Right atrium auricular region (tissue), 2 donors: ENCODE data around the gene AMER1. TPM values are rescaled to one million over a fixed set of nuclear protein-coding genes. Genes with fewer than 3 reads are reported as not detected.

ENCODE experiments used
- DNase-seq: peaks from one replicate; pipeline ENCODE4 v3.0.0-alpha.2; 2019; ENCODE audit warnings: low spot score
- H3K27ac ChIP-seq, 2 donors: fragments of 200-600 bp; sonication (generic); 1 replicate in 1 of 2; 2 replicates in 1 of 2; pipeline ENCODE4 v1.5.1; 2016 to 2019
- H3K27me3 ChIP-seq, 2 donors: fragments of 200-600 bp; sonication (generic); one replicate each; pipeline versions ENCODE4 v1.5.1 to v1.6.0; 2017 to 2019
- H3K36me3 ChIP-seq: fragments of 200-600 bp; sonication (generic); one replicate; pipeline ENCODE4 v1.5.1; 2016
- H3K4me1 ChIP-seq, 2 donors: fragments of 200-600 bp; sonication (generic); one replicate each; pipeline versions ENCODE4 v1.5.1 to v1.6.0; 2017 to 2019
- H3K4me3 ChIP-seq, 2 donors: fragments of 200-600 bp; sonication (generic); 1 replicate in 1 of 2; 2 replicates in 1 of 2; pipeline ENCODE4 v1.5.1; 2017 to 2019; ENCODE audit warnings: mild to moderate bottlenecking in 1 of 2, moderate library complexity in 1 of 2
- H3K9me3 ChIP-seq, 2 donors: fragments of 200-600 bp; sonication (generic); one replicate each; pipeline ENCODE4 v1.5.1; 2019
- total RNA-seq, 2 donors: library from RNA; depleted of rRNA; stranded (reverse); fragments of >200 nt; gene quantifications; one replicate each; pipeline ENCODE4 v1.1.0, GENCODE V29; 2016
- TF ChIP-seq, protein P1 (sequence below), 2 donors: fragments of 200-600 bp; sonication (generic); IDR thresholded peaks; one replicate each; pipeline ENCODE4 v1.5.1; 2019; ENCODE audit warnings: antibody characterized with exemption in 2 of 2

AMER1 gene
- total RNA-seq, 2 donors from 2014 or later = 3.5 to 4.1 TPM

DNA sequence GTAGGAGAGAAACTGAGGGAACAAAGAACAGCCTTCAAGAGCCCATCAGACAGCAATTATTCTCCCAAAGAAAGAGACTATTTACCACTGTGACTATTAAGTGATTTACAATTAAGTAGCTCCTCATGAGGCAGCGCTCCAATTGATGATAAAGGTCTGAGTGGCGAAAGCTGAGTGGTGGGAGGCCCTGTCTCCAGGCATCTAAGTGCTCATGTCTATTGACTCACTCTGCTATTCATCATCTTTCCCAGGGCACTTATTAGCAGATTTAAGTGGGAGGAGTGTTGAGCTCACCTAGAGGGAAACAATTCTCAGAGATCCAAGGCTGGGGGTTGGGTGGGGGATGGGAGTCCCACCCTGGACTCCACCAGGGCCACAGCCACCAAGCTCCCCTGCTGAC is 23.3 kb downstream of the AMER1 start:
- no peak for DNase-seq
- Histone ChIP-seq H3K4me3 (no peak overlapping the region), H3K4me1 (peaks cover 0 to 7% of the 10 kb centered on the region in 2 donors), H3K36me3 (no peaks in the 10 kb centered on the region), H3K27ac (no peak overlapping the region), H3K9me3 (no peaks in the 10 kb centered on the region), H3K27me3 (no peaks in the 10 kb centered on the region)
- TF ChIP-seq, protein P1, sequence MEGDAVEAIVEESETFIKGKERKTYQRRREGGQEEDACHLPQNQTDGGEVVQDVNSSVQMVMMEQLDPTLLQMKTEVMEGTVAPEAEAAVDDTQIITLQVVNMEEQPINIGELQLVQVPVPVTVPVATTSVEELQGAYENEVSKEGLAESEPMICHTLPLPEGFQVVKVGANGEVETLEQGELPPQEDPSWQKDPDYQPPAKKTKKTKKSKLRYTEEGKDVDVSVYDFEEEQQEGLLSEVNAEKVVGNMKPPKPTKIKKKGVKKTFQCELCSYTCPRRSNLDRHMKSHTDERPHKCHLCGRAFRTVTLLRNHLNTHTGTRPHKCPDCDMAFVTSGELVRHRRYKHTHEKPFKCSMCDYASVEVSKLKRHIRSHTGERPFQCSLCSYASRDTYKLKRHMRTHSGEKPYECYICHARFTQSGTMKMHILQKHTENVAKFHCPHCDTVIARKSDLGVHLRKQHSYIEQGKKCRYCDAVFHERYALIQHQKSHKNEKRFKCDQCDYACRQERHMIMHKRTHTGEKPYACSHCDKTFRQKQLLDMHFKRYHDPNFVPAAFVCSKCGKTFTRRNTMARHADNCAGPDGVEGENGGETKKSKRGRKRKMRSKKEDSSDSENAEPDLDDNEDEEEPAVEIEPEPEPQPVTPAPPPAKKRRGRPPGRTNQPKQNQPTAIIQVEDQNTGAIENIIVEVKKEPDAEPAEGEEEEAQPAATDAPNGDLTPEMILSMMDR (IDR thresholded peaks at IDR 0.05) = no peak

DNA sequence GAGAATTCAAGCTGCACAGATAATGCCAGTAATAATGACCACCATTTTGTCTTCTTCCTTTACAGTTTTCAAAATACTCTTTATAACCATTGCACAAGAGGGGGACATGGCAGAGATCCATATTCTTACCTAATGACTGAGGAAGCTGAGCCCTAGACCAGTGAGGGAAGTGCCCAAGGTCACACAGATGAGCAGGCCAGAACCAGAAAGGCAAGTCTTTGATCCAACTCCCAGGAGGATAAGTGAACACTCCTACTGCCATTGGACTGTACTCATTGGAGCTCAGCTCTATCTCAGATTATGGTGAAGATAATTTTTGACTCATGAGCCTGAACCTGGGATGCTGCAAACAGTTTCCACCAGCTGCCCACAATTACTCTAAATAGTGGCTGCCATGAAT is 28.6 kb downstream of the AMER1 start:
- TF ChIP-seq, protein P1 (IDR thresholded peaks at IDR 0.05) = no peak
- H3K27ac ChIP-seq = no peak overlapping the region
- no peak for DNase-seq
- H3K4me3 ChIP-seq = no peak overlapping the region
- H3K36me3 ChIP-seq = no peaks in the 10 kb centered on the region
- no peaks in the 10 kb centered on the region for H3K4me1 ChIP-seq
- H3K9me3 ChIP-seq = no peaks in the 10 kb centered on the region
- H3K27me3 ChIP-seq = no peaks in the 10 kb centered on the region

DNA sequence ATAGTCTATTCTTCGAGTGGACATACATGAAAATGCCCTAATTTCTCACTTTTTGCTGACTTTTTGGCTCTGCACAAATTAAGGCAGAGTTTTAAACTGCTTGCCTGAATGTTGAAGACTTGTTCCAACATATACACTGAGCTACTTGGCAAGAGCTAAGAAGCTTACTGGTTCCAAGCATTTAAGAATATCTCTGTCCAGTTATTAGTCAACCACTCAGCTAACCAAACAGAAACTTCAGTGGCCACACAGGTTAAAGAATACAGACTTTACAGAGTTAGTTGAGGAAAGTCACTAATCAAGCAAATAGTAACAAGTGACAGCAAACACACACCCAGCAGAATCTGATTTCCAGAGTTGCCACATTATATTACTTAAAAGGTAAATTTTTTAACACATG is 35.5 kb downstream of the AMER1 start:
- no peak for DNase-seq
- Histone ChIP-seq H3K4me3 (no peak overlapping the region), H3K9me3 (no peaks in the 10 kb centered on the region), H3K27me3 (no peaks in the 10 kb centered on the region), H3K4me1 (no peaks in the 10 kb centered on the region), H3K36me3 (no peaks in the 10 kb centered on the region), H3K27ac (no peak overlapping the region)
- TF ChIP-seq, protein P1 (IDR thresholded peaks at IDR 0.05) = no peak

DNA sequence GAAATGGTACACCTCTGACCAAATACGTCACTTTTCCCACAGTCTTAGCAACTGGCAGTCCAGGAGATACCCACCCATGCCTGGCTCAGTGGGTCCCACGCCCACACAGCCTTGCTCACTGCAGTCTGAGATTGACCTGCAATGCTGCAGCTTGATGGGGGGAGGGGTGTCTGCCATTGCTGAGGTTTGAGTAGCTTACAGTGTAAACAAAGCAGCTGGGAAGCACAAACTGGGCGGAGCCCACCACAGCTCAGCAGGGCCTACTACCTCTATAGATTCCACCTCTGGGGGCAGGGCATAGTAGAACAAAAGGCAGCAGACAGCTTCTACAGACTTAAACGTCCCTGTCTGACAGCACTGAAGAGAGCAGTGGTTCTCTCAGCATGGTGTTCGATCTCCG is 52.7 kb downstream of the AMER1 start:
- Histone ChIP-seq H3K9me3 (peaks cover 0 to 11% of the 10 kb centered on the region in 2 donors), H3K27ac (no peak overlapping the region)
- TF ChIP-seq, protein P1 (IDR thresholded peaks at IDR 0.05) = no peak

DNA sequence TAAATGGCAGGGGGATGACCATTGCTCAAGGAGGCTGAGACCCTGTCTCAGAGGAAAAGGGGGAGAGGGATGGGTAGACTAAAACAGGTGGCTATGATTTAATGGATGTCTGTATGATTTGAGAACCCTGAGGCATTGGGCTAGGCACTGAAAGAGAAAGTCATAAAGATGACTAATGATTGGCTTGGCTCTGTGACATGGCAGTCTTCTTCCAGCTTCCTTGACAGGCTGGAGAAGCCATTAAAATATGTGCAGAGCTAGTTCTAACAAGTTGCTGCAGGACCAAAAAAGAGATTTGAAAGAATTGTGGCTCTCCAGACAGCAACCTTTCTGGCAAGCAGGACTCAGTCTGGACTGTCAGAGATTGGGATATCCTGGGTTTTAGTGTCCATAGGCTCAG is 53.6 kb downstream of the AMER1 start:
- no peaks in the 10 kb centered on the region for H3K27me3 ChIP-seq
- no peak for DNase-seq
- H3K36me3 ChIP-seq = no peaks in the 10 kb centered on the region
- no peaks in the 10 kb centered on the region for H3K4me1 ChIP-seq
- TF ChIP-seq, protein P1 (IDR thresholded peaks at IDR 0.05) = no peak
- no peak overlapping the region for H3K4me3 ChIP-seq
- H3K27ac ChIP-seq = no peak overlapping the region
- peaks cover 0 to 7% of the 10 kb centered on the region in 2 donors for H3K9me3 ChIP-seq

More for the DNA sequence above, 52.7 kb downstream of the AMER1 start:
- H3K4me3 ChIP-seq = no peak overlapping the region
- H3K27me3 ChIP-seq = no peaks in the 10 kb centered on the region
- no peaks in the 10 kb centered on the region for H3K36me3 ChIP-seq
- H3K4me1 ChIP-seq = no peaks in the 10 kb centered on the region
- no peak for DNase-seq

GRCh38 chrX:64150775-64151174 is 54.7 kb downstream of the AMER1 start:
- TF ChIP-seq, protein P1 (IDR thresholded peaks at IDR 0.05) = no peak
- Histone ChIP-seq H3K36me3 (no peaks in the 10 kb centered on the region), H3K4me3 (no peak overlapping the region), H3K4me1 (no peaks in the 10 kb centered on the region), H3K27me3 (no peaks in the 10 kb centered on the region), H3K9me3 (no peaks in the 10 kb centered on the region), H3K27ac (no peak overlapping the region)
- DNase-seq = no peak
